HepG2 (cell line): ENCODE results near the gene ATRN. TPM values are rescaled to one million over a fixed set of nuclear protein-coding genes. Genes with fewer than 3 reads are reported as not detected.

Experiments
- ASH2L ChIP-seq: fragments of 300-600, 200-600 bp; sonication (generic); IDR thresholded peaks from 2 replicates; pipeline ENCODE4 v1.7.0; 2017; ENCODE audit warnings: low read depth, mild to moderate bottlenecking, moderate library complexity, mixed read lengths, low read length; ENCODE audit not compliant: insufficient read length
- CHD2 ChIP-seq: IDR thresholded peaks from 2 replicates; pipeline ENCODE4 v1.6.1; 2011; ENCODE audit warnings: low read depth, low read length, improper control_type of control experiment
- ELF3 ChIP-seq: IDR thresholded peaks from 2 replicates; pipeline ENCODE4 v1.6.1; 2016; ENCODE audit warnings: missing genetic modification reagents, missing compliant biosample characterization
- ETV6 ChIP-seq: sonication (generic); formaldehyde crosslinking; conservative IDR thresholded peaks from 2 replicates; pipeline ENCODE4 v1.4.0; 2020; ENCODE audit warnings: missing genetic modification reagents
- FOXK2 ChIP-seq: fragments of 450-650 bp; IDR thresholded peaks from 2 replicates; pipeline ENCODE4 v1.6.1; 2016
- ISX ChIP-seq: sonication (generic); formaldehyde crosslinking; conservative IDR thresholded peaks from 2 replicates; pipeline ENCODE4 v1.5.0; 2020; ENCODE audit warnings: missing genetic modification reagents
- KDM4B ChIP-seq: sonication (generic); formaldehyde crosslinking; IDR thresholded peaks from 2 replicates; pipeline ENCODE4 v1.4.0; 2020; ENCODE audit warnings: missing genetic modification reagents
- MYNN ChIP-seq: sonication (generic); formaldehyde crosslinking; IDR thresholded peaks from 2 replicates; pipeline ENCODE4 v1.4.0; 2020; ENCODE audit warnings: mild to moderate bottlenecking, low read depth, missing genetic modification reagents
- PTBP1 ChIP-seq: fragments of 200-400 bp; formaldehyde crosslinking; IDR thresholded peaks from 2 replicates; pipeline ENCODE4 v1.6.1; 2018; ENCODE audit warnings: low read length, low read depth; ENCODE audit not compliant: poor library complexity, severe bottlenecking
- SMC3 ChIP-seq: IDR thresholded peaks from 2 replicates; pipeline ENCODE4 v1.6.1; 2011; ENCODE audit warnings: low read length, improper control_type of control experiment
- SNAPC2 ChIP-seq: sonication (generic); formaldehyde crosslinking; IDR thresholded peaks from 2 replicates; pipeline ENCODE4 v1.8.1; 2022; ENCODE audit warnings: mild to moderate bottlenecking, missing genetic modification reagents
- TBX3 ChIP-seq: fragments of 450-650 bp; IDR thresholded peaks from 2 replicates; pipeline ENCODE4 v1.6.1; 2017; ENCODE audit warnings: antibody characterized with exemption, mild to moderate bottlenecking, inconsistent platforms, borderline replicate concordance
- TGIF2 ChIP-seq: IDR thresholded peaks from 2 replicates; pipeline ENCODE4 v1.6.1; 2016; ENCODE audit warnings: control low read depth, missing compliant biosample characterization
- ZBTB38 ChIP-seq: sonication (generic); formaldehyde crosslinking; IDR thresholded peaks from 2 replicates; pipeline ENCODE4 v1.5.1; 2020; ENCODE audit warnings: mild to moderate bottlenecking, missing genetic modification reagents
- ZC3H4 ChIP-seq: sonication (generic); formaldehyde crosslinking; IDR thresholded peaks from 2 replicates; pipeline ENCODE4 v1.4.0; 2020; ENCODE audit warnings: missing genetic modification reagents, borderline replicate concordance
- ZNF224 ChIP-seq: sonication (generic); formaldehyde crosslinking; IDR thresholded peaks from 2 replicates; pipeline ENCODE4 v1.5.0; 2020; ENCODE audit warnings: mild to moderate bottlenecking, missing genetic modification reagents
- ZNF264 ChIP-seq: sonication (generic); formaldehyde crosslinking; IDR thresholded peaks from 2 replicates; pipeline ENCODE4 v1.4.0; 2020; ENCODE audit warnings: missing genetic modification reagents
- ZNF335 ChIP-seq: sonication (generic); formaldehyde crosslinking; IDR thresholded peaks from 2 replicates; pipeline ENCODE4 v1.4.0; 2020; ENCODE audit warnings: missing genetic modification reagents
- ZNF33A ChIP-seq: sonication (generic); formaldehyde crosslinking; IDR thresholded peaks from 2 replicates; pipeline ENCODE4 v1.5.1; 2020; ENCODE audit warnings: missing genetic modification reagents, mild to moderate bottlenecking, moderate library complexity, borderline replicate concordance
- ZNF383 ChIP-seq: sonication (generic); formaldehyde crosslinking; IDR thresholded peaks from 2 replicates; pipeline ENCODE4 v1.4.0; 2020; ENCODE audit warnings: missing genetic modification reagents, mild to moderate bottlenecking, borderline replicate concordance
- ZNF598 ChIP-seq: sonication (generic); formaldehyde crosslinking; IDR thresholded peaks from 2 replicates; pipeline ENCODE4 v1.5.1; 2020; ENCODE audit warnings: mild to moderate bottlenecking, missing genetic modification reagents, borderline replicate concordance
- ZNF605 ChIP-seq: sonication (generic); formaldehyde crosslinking; IDR thresholded peaks from 2 replicates; pipeline ENCODE4 v1.8.0; 2022; ENCODE audit warnings: mild to moderate bottlenecking, missing genetic modification reagents
- ZNF652 ChIP-seq: IDR thresholded peaks from 2 replicates; pipeline ENCODE4 v1.6.1; 2016; ENCODE audit warnings: low read depth, borderline replicate concordance
- ZNF768 ChIP-seq: sonication (generic); formaldehyde crosslinking; IDR thresholded peaks from 2 replicates; pipeline ENCODE4 v1.4.0; 2020; ENCODE audit warnings: missing genetic modification reagents
- ZNF776 ChIP-seq: sonication (generic); formaldehyde crosslinking; IDR thresholded peaks from 2 replicates; pipeline ENCODE4 v1.4.0; 2020; ENCODE audit warnings: mild to moderate bottlenecking, missing genetic modification reagents
- polyA plus RNA-seq, 8 experiments: library from polyadenylated mRNA; depleted of rRNA in 3 of 8; stranded (reverse) in 7 of 8; unstranded in 1 of 8; fragments of >200 nt; fragmentation: Illumina TruSeq in 4 of 8; extraction: Trizol in 4 of 8; gene quantifications; 2 replicates each; pipeline versions ENCODE4 v1.2.1 to v1.2.3, GENCODE V29; 2011 to 2016; ENCODE audit warnings: low read depth in 4 of 8, missing spikeins in 1 of 8, mixed read lengths in 1 of 8; ENCODE audit not compliant: insufficient read depth in 1 of 8
- total RNA-seq, 5 experiments: library from RNA; depleted of rRNA; stranded (reverse); fragments of >200 nt; fragmentation: Illumina TruSeq; extraction: Trizol; gene quantifications; 2 replicates each; pipeline ENCODE4 v1.2.3, GENCODE V29; 2016; ENCODE audit warnings: low read depth in 1 of 5
- TF ChIP-seq, protein P1 (sequence below): sonication (generic); formaldehyde crosslinking; IDR thresholded peaks from 2 replicates; pipeline ENCODE4 v1.4.0; 2020; ENCODE audit warnings: missing genetic modification reagents, borderline replicate concordance
- TF ChIP-seq, protein P2 (sequence below): sonication (generic); formaldehyde crosslinking; IDR thresholded peaks from 2 replicates; pipeline ENCODE4 v1.4.0; 2020; ENCODE audit warnings: missing genetic modification reagents
- TF ChIP-seq, protein P3 (sequence below): sonication (generic); formaldehyde crosslinking; IDR thresholded peaks from 2 replicates; pipeline ENCODE4 v1.4.0; 2020; ENCODE audit warnings: low read depth, mild to moderate bottlenecking, missing genetic modification reagents

Gene ATRN
- total and polyA plus RNA-seq, 2 of the 13 experiments (the other 11 are each of a cell fraction or from before 2014, with no cell fraction given) = 44.2 to 81.1 TPM

DNA sequence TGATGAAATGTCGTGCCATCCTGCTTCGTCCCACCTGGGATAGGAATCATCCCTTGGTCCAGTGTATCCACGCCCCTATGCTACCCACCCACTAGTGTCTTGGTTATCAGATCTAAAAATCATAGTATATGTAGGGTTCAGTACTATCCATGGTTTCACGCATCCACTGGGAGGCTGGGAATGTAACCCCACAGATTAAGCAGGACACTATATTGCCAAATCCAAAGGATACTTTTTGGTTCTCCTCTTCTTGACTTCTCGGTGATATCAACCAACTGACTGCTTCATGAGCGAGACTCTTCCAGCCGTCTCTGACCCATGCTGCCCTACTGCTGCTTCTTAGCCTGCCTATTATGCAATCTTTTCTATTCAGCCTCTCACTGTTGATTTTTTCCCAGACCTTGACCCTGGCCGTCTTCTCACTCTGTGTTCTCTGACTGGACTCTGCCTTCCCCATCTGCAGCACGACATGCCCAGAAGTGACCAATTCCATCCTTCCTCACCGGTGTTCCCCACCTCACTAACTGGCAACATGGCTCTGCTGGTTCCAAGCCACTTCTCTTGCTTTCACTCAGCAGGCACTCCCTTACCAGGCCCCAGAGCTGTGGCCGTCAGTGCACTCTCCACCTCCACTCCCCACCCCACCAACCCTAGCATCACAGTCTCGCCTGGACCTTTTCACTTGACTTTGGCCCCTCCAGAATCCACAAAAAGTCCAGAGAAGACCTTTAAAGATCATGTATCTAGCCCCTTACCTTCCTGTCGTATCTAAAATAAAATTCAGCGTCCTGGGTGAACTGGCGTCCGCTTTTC, 157.9 kb downstream of the ATRN start (continued):
- no peak for TF ChIP-seq MYNN (CRISPR knock-in tag)
- TF ChIP-seq ZNF605 (CRISPR knock-in tag) = no peak
- 0 out of 2 replicates have a peak, but pooled peaks have one; percentile 10 for TF ChIP-seq SMC3
- no peak for TF ChIP-seq FOXK2
- TF ChIP-seq, protein P1, sequence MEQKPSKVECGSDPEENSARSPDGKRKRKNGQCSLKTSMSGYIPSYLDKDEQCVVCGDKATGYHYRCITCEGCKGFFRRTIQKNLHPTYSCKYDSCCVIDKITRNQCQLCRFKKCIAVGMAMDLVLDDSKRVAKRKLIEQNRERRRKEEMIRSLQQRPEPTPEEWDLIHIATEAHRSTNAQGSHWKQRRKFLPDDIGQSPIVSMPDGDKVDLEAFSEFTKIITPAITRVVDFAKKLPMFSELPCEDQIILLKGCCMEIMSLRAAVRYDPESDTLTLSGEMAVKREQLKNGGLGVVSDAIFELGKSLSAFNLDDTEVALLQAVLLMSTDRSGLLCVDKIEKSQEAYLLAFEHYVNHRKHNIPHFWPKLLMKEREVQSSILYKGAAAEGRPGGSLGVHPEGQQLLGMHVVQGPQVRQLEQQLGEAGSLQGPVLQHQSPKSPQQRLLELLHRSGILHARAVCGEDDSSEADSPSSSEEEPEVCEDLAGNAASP (CRISPR knock-in tag) = peak; percentile 94; the same call in 1 of the 2 replicates
- peak; percentile 85; the same call in 1 of the 2 replicates for TF ChIP-seq KDM4B (CRISPR knock-in tag)
- peak; percentile 76; the same call in 1 of the 2 replicates for TF ChIP-seq ZNF598
- TF ChIP-seq ELF3 (CRISPR knock-in tag) = peak; percentile 83
- no peak for TF ChIP-seq TGIF2
- TF ChIP-seq ZNF264 (CRISPR knock-in tag) = peak; percentile 89
- TF ChIP-seq ZNF768 (CRISPR knock-in tag) = no peak
- TF ChIP-seq, protein P2, sequence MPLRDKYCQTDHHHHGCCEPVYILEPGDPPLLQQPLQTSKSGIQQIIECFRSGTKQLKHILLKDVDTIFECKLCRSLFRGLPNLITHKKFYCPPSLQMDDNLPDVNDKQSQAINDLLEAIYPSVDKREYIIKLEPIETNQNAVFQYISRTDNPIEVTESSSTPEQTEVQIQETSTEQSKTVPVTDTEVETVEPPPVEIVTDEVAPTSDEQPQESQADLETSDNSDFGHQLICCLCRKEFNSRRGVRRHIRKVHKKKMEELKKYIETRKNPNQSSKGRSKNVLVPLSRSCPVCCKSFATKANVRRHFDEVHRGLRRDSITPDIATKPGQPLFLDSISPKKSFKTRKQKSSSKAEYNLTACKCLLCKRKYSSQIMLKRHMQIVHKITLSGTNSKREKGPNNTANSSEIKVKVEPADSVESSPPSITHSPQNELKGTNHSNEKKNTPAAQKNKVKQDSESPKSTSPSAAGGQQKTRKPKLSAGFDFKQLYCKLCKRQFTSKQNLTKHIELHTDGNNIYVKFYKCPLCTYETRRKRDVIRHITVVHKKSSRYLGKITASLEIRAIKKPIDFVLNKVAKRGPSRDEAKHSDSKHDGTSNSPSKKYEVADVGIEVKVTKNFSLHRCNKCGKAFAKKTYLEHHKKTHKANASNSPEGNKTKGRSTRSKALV (CRISPR knock-in tag) = peak; percentile 88
- peak; percentile 44; the same call in 1 of the 2 replicates for TF ChIP-seq ZNF335 (CRISPR knock-in tag)
- TF ChIP-seq SNAPC2 (CRISPR knock-in tag) = no peak; the same call in 1 of the 2 replicates
- TF ChIP-seq PTBP1 = no peak
- no peak; the same call in 1 of the 2 replicates for TF ChIP-seq ZNF652 (CRISPR knock-in tag)
- TF ChIP-seq ZNF776 (CRISPR knock-in tag) = 0 out of 2 replicates have a peak, but pooled peaks have one; percentile 51
- peak; percentile 95 for TF ChIP-seq ZNF383 (CRISPR knock-in tag)
- no peak for TF ChIP-seq ZC3H4 (CRISPR knock-in tag)
- no peak for TF ChIP-seq ZNF33A
- no peak for TF ChIP-seq ZNF224 (CRISPR knock-in tag)
- no peak for TF ChIP-seq TBX3
- no peak for TF ChIP-seq ETV6 (CRISPR knock-in tag)
- TF ChIP-seq CHD2 = no peak
- no peak for TF ChIP-seq ISX
- TF ChIP-seq, protein P3, sequence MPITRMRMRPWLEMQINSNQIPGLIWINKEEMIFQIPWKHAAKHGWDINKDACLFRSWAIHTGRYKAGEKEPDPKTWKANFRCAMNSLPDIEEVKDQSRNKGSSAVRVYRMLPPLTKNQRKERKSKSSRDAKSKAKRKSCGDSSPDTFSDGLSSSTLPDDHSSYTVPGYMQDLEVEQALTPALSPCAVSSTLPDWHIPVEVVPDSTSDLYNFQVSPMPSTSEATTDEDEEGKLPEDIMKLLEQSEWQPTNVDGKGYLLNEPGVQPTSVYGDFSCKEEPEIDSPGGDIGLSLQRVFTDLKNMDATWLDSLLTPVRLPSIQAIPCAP (CRISPR knock-in tag) = no peak
- TF ChIP-seq ASH2L = peak; percentile 35
- TF ChIP-seq ZBTB38 (CRISPR knock-in tag) = peak; percentile 87
